MM.1S (cell line): ENCODE data around the gene MTO1.
A peak's percentile ranks its signal among the peaks of the same experiment; 100 is the strongest.

ENCODE experiments used
- DNase-seq: peaks from one replicate; pipeline ENCODE4 v3.0.0-alpha.2; 2015
- H2AFZ ChIP-seq: fragments of 300-600 bp; sonication (generic); 2 replicates; pipeline ENCODE4 v1.6.0; 2016; ENCODE audit warnings: antibody characterized with exemption, low read length
- H3F3A ChIP-seq: fragments of 300-600 bp; sonication (generic); 2 replicates; pipeline ENCODE4 v1.6.1; 2016; ENCODE audit warnings: mild to moderate bottlenecking, antibody characterized with exemption, low read length, moderate library complexity, mixed read lengths; ENCODE audit not compliant: insufficient read depth
- H3K27ac ChIP-seq: fragments of 300-600 bp; sonication (generic); 2 replicates; pipeline ENCODE4 v1.5.1; 2016; ENCODE audit warnings: mild to moderate bottlenecking, low read length
- H3K27me3 ChIP-seq: fragments of 300-600 bp; sonication (generic); replicated peaks from 2 replicates; pipeline ENCODE4 v1.6.0; 2016; ENCODE audit warnings: low read length; ENCODE audit not compliant: insufficient read depth
- H3K36me3 ChIP-seq: fragments of 300-600 bp; sonication (generic); replicated peaks from 2 replicates; pipeline ENCODE4 v1.6.1; 2016; ENCODE audit warnings: mild to moderate bottlenecking, low read length, mixed read lengths; ENCODE audit not compliant: insufficient read depth
- H3K4me1 ChIP-seq: fragments of 300-600 bp; sonication (generic); 2 replicates; pipeline ENCODE4 v1.6.1; 2016; ENCODE audit warnings: low read length, mixed read lengths
- H3K4me2 ChIP-seq: fragments of 300-600 bp; sonication (generic); 2 replicates; pipeline ENCODE4 v1.6.0; 2016; ENCODE audit warnings: low read depth, low read length
- H3K4me3 ChIP-seq: fragments of 300-600 bp; sonication (generic); 2 replicates; pipeline ENCODE4 v1.5.1; 2016; ENCODE audit warnings: low read length, mixed read lengths
- H3K79me2 ChIP-seq: fragments of 300-600 bp; sonication (generic); 2 replicates; pipeline ENCODE4 v1.6.1; 2016; ENCODE audit warnings: mixed run types, low read length, mixed read lengths
- H3K9ac ChIP-seq: fragments of 300-600 bp; sonication (generic); 2 replicates; pipeline ENCODE4 v1.6.1; 2016; ENCODE audit warnings: low read length, mixed read lengths
- H3K9me2 ChIP-seq: fragments of 300-600 bp; sonication (generic); replicated peaks from 2 replicates; pipeline ENCODE4 v1.6.1; 2016; ENCODE audit warnings: mild to moderate bottlenecking, low read length, mixed read lengths; ENCODE audit not compliant: insufficient read depth
- H3K9me3 ChIP-seq: fragments of 300-600 bp; sonication (generic); replicated peaks from 2 replicates; pipeline ENCODE4 v1.6.1; 2016; ENCODE audit warnings: mild to moderate bottlenecking, low read length, mixed read lengths; ENCODE audit not compliant: insufficient read depth
- H4K20me1 ChIP-seq: fragments of 300-600 bp; sonication (generic); 2 replicates; pipeline ENCODE4 v1.6.1; 2016; ENCODE audit warnings: mild to moderate bottlenecking, low read length, moderate library complexity, mixed read lengths; ENCODE audit not compliant: insufficient read depth
- EZH2 ChIP-seq: fragments of 300-600 bp; sonication (generic); optimal IDR thresholded peaks from 2 replicates; pipeline ENCODE3; 2017; ENCODE audit warnings: low read depth, mild to moderate bottlenecking, antibody characterized with exemption, low read length, mixed read lengths
- EZH2phosphoT487 ChIP-seq: fragments of 300-600 bp; sonication (generic); IDR thresholded peaks from 2 replicates; pipeline ENCODE4 v1.6.1; 2018; ENCODE audit warnings: antibody characterized with exemption, low read length
- TF ChIP-seq, protein P1 (sequence below): fragments of 300-600 bp; sonication (generic); IDR thresholded peaks from 2 replicates; pipeline ENCODE4 v1.5.1; 2016; ENCODE audit warnings: antibody characterized with exemption, low read length, mixed read lengths

Gene MTO1

DNA sequence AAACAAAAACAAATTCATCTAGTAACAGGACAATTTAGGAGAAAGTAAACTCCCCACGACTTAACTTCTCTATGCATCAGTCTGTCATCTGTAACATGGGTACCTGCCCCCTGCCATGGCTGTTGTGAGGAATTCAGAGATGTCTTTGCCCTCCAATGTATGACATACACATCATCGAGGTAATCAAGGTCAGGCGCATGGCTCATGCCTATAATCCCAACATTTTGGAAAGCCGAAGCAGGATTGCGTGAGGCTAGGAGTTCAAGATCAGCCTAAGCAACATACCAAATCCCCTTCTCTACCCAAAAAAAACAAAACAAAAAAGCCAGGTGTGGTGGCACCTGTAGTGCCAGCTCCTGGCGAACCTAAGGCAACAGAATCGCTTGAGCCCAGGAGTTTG is 50.3 kb downstream of the MTO1 start:
- peaks cover 20% of the 10 kb centered on the region for H4K20me1 ChIP-seq
- no peaks in the 10 kb centered on the region for H3K27me3 ChIP-seq
- no peaks in the 10 kb centered on the region for H3K9me2 ChIP-seq
- peaks cover 3% of the 10 kb centered on the region for H3K79me2 ChIP-seq
- H3K36me3 ChIP-seq, result peaks cover under 1% of the 10 kb centered on the region; the same call in 1 of the 2 replicates
- peaks cover 33% of the 10 kb centered on the region; the same call in 1 of the 2 replicates for H3K4me1 ChIP-seq
- peaks cover 70% of the 10 kb centered on the region for H3F3A ChIP-seq
- no peak overlapping the region for H3K4me2 ChIP-seq
- no peak for DNase-seq
- H3K9ac ChIP-seq, result no peak overlapping the region
- H3K27ac ChIP-seq, result no peak overlapping the region; the same call in 1 of the 2 replicates
- no peaks in the 10 kb centered on the region for H3K9me3 ChIP-seq
- no peak overlapping the region for H2AFZ ChIP-seq
- TF ChIP-seq, protein P1, sequence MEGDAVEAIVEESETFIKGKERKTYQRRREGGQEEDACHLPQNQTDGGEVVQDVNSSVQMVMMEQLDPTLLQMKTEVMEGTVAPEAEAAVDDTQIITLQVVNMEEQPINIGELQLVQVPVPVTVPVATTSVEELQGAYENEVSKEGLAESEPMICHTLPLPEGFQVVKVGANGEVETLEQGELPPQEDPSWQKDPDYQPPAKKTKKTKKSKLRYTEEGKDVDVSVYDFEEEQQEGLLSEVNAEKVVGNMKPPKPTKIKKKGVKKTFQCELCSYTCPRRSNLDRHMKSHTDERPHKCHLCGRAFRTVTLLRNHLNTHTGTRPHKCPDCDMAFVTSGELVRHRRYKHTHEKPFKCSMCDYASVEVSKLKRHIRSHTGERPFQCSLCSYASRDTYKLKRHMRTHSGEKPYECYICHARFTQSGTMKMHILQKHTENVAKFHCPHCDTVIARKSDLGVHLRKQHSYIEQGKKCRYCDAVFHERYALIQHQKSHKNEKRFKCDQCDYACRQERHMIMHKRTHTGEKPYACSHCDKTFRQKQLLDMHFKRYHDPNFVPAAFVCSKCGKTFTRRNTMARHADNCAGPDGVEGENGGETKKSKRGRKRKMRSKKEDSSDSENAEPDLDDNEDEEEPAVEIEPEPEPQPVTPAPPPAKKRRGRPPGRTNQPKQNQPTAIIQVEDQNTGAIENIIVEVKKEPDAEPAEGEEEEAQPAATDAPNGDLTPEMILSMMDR, result no peak
- TF ChIP-seq EZH2phosphoT487 (no peak), EZH2 (no peak)
- H3K4me3 ChIP-seq, result no peak overlapping the region

- Histone ChIP-seq H4K20me1 (peaks cover 33% of the 10 kb centered on the region), H3K79me2 (peaks cover 17% of the 10 kb centered on the region), H3K27me3 (no peaks in the 10 kb centered on the region), H3K4me1 (peaks cover 38% of the 10 kb centered on the region), H3K36me3 (peaks cover 6% of the 10 kb centered on the region; the same call in 1 of the 2 replicates), H3F3A (peaks cover 79% of the 10 kb centered on the region), H2AFZ (no peak overlapping the region), H3K4me2 (no peak overlapping the region), H3K9me2 (no peaks in the 10 kb centered on the region), H3K9ac (no peak overlapping the region), H3K9me3 (no peaks in the 10 kb centered on the region), H3K27ac (peak overlapping the region; percentile 3; the same call in 1 of the 2 replicates), H3K4me3 (no peak overlapping the region)
- no peak for DNase-seq
- no peak for TF ChIP-seq EZH2phosphoT487
- TF ChIP-seq, protein P1, result no peak
- no peak for TF ChIP-seq EZH2
These were observed 51.9 kb downstream of the MTO1 start for GRCh38 chr6:73513496-73513854.

DNA sequence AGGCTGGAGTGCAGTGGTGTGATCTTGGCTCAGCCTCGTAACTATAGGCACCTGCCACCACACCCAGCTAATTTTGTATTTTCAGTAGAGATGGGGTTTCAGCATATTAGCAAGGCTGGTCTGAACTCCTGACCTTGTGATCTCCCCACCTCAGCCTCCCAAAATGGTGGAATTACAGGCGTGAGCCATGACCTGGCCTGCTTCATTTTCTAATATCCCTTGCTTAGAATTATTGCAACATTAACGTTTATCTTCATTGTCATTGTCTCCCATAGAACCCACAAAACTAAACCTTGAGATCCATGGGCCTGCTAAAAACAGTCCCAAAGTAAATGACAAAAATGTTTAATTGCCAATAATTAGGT is 53.2 kb downstream of the MTO1 start:
- peaks cover 80% of the 10 kb centered on the region for H3F3A ChIP-seq
- H3K9me2 ChIP-seq, result no peaks in the 10 kb centered on the region
- no peak overlapping the region for H3K4me2 ChIP-seq
- H3K79me2 ChIP-seq, result peaks cover 30% of the 10 kb centered on the region
- H3K4me1 ChIP-seq, result peaks cover 30% of the 10 kb centered on the region
- DNase-seq, result no peak
- H2AFZ ChIP-seq, result no peak overlapping the region
- TF ChIP-seq EZH2phosphoT487 (no peak), EZH2 (no peak)
- TF ChIP-seq, protein P1, result no peak
- no peak overlapping the region for H3K4me3 ChIP-seq
- peak overlapping the region; percentile 9; the same call in 1 of the 2 replicates for H3K9ac ChIP-seq
- H4K20me1 ChIP-seq, result peaks cover 46% of the 10 kb centered on the region
- H3K36me3 ChIP-seq, result peaks cover 15% of the 10 kb centered on the region
- no peaks in the 10 kb centered on the region for H3K9me3 ChIP-seq
- no peaks in the 10 kb centered on the region for H3K27me3 ChIP-seq
- H3K27ac ChIP-seq, result peak overlapping the region; percentile 63; the same call in 1 of the 2 replicates
